OCI-LY1 (cell line): ENCODE data around the gene MRPS27.

Experiments used
- EZH2 ChIP-seq: fragments of 200-600 bp; sonication (generic), shearing (Covaris generic); IDR thresholded peaks from 2 replicates; pipeline ENCODE4 v1.8.0; 2017; ENCODE audit warnings: borderline replicate concordance, mixed run types, mild to moderate bottlenecking, antibody characterized with exemption, low read length, moderate library complexity, mixed read lengths
- TF ChIP-seq, protein P1 (sequence below): fragments of 200-600 bp; sonication (generic), shearing (Covaris generic); IDR thresholded peaks from 2 replicates; pipeline ENCODE4 v1.5.1; 2017; ENCODE audit warnings: mild to moderate bottlenecking, antibody characterized with exemption, low read length, moderate library complexity, mixed read lengths

DNA sequence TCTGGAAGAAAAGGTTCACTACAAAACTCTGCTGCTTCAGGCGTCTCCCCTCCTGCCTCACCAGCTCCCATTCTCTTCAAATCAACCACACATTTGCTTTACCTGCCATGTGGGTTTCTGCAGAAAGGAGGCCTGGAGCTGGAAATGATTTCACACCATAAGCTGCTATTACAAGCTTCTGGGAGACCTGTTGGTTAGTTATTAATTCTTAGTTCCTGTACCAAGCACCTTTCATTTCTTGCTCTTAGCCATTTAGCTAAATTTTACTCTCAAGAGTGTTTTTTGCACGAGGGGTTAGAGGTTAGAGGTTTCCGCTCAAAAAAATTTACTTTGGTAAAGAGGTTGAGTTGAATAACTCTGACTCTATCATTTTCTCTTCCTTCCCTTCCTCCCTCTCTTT, 142.5 kb downstream of the MRPS27 start:
- TF ChIP-seq, protein P1, sequence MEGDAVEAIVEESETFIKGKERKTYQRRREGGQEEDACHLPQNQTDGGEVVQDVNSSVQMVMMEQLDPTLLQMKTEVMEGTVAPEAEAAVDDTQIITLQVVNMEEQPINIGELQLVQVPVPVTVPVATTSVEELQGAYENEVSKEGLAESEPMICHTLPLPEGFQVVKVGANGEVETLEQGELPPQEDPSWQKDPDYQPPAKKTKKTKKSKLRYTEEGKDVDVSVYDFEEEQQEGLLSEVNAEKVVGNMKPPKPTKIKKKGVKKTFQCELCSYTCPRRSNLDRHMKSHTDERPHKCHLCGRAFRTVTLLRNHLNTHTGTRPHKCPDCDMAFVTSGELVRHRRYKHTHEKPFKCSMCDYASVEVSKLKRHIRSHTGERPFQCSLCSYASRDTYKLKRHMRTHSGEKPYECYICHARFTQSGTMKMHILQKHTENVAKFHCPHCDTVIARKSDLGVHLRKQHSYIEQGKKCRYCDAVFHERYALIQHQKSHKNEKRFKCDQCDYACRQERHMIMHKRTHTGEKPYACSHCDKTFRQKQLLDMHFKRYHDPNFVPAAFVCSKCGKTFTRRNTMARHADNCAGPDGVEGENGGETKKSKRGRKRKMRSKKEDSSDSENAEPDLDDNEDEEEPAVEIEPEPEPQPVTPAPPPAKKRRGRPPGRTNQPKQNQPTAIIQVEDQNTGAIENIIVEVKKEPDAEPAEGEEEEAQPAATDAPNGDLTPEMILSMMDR = no peak
- TF ChIP-seq EZH2 = no peak
